ENCODE measurements around the gene SLC49A4. TPM values are rescaled to one million over a fixed set of nuclear protein-coding genes. Genes with fewer than 3 reads are reported as not detected.

The SLC49A4 gene
- total RNA-seq, 4 donors from 2014 or later = 14.2 to 27.3 (median 20.9) TPM

GRCh38 chr3:122919291-122919610 is 124.4 kb downstream of the SLC49A4 start:
- WGBS, 2 donors = 65 to 67% methylated on average over 3 of the region's 3 CpGs
- H3K27ac ChIP-seq = no peak overlapping the region
- no peak for TF ChIP-seq EP300 (IDR thresholded peaks at IDR 0.05)
- TF ChIP-seq POLR2A (IDR thresholded peaks at IDR 0.05) = no peak
- no peak for TF ChIP-seq CTCF (IDR thresholded peaks at IDR 0.05)

GRCh38 chr3:122920986-122921385 is 126.1 kb downstream of the SLC49A4 start:
- Histone ChIP-seq H3K9me3 (no peaks in the 10 kb centered on the region), H3K27ac (no peak overlapping the region), H3K36me3 (no peaks in the 10 kb centered on the region), H3K4me3 (no peak overlapping the region), H3K4me1 (peaks cover 0 to 15% (median 0%) of the 10 kb centered on the region in 4 donors), H3K27me3 (peaks cover 0 to 17% of the 10 kb centered on the region in 2 donors)
- no peak for DNase-seq (ENCODE audit: low spot score in 2 of 2)
- TF ChIP-seq POLR2A (IDR thresholded peaks at IDR 0.05) (no peak), EP300 (IDR thresholded peaks at IDR 0.05) (no peak), CTCF (IDR thresholded peaks at IDR 0.05) (no peak)
- 78 to 88% methylated on average over 6 of the region's 6 CpGs for WGBS, 2 donors

More at GRCh38 chr3:122919291-122919610, 124.4 kb downstream of the SLC49A4 start:
- Histone ChIP-seq H3K36me3 (no peaks in the 10 kb centered on the region), H3K9me3 (no peaks in the 10 kb centered on the region), H3K4me3 (no peak overlapping the region), H3K27me3 (peaks cover 0 to 17% of the 10 kb centered on the region in 2 donors), H3K4me1 (peaks cover 0 to 11% (median 0%) of the 10 kb centered on the region in 4 donors)
- no peak for DNase-seq (ENCODE audit: low spot score in 2 of 2)

GRCh38 chr3:122921791-122922651 is 127.2 kb downstream of the SLC49A4 start:
- Histone ChIP-seq H3K36me3 (no peaks in the 10 kb centered on the region), H3K27me3 (peaks cover 0 to 17% of the 10 kb centered on the region in 2 donors), H3K4me3 (peak overlapping the region in 2 of 4 donors; percentile 12 to 13), H3K4me1 (peaks cover 0 to 15% (median 0%) of the 10 kb centered on the region in 4 donors), H3K27ac (no peak overlapping the region), H3K9me3 (no peaks in the 10 kb centered on the region)
- TF ChIP-seq EP300 (IDR thresholded peaks at IDR 0.05) = no peak
- DNase-seq (ENCODE audit: low spot score in 2 of 2) = no peak
- 33 to 36% methylated on average over 53 to 61 of the region's 68 CpGs for WGBS, 2 donors

GRCh38 chr3:122923611-122924010 is 128.7 kb downstream of the SLC49A4 start:
- no peaks in the 10 kb centered on the region for H3K9me3 ChIP-seq
- peaks cover 0 to 17% of the 10 kb centered on the region in 2 donors for H3K27me3 ChIP-seq
- H3K27ac ChIP-seq = no peak overlapping the region
- 75 to 81% methylated on average over 6 of the region's 6 CpGs for WGBS, 2 donors
- TF ChIP-seq POLR2A (IDR thresholded peaks at IDR 0.05) (no peak), CTCF (IDR thresholded peaks at IDR 0.05) (no peak), EP300 (IDR thresholded peaks at IDR 0.05) (no peak)
- no peak for DNase-seq (ENCODE audit: low spot score in 2 of 2)
- no peak overlapping the region for H3K4me3 ChIP-seq
- H3K4me1 ChIP-seq = peaks cover 0 to 14% (median 0%) of the 10 kb centered on the region in 4 donors
- H3K36me3 ChIP-seq = no peaks in the 10 kb centered on the region

GRCh38 chr3:122924056-122924455 is 129.2 kb downstream of the SLC49A4 start:
- peaks cover 0 to 12% (median 0%) of the 10 kb centered on the region in 4 donors for H3K4me1 ChIP-seq
- no peak overlapping the region for H3K4me3 ChIP-seq
- H3K9me3 ChIP-seq = no peaks in the 10 kb centered on the region
- H3K27me3 ChIP-seq = peaks cover 0 to 17% of the 10 kb centered on the region in 2 donors
- no peak for DNase-seq (ENCODE audit: low spot score in 2 of 2)
- H3K27ac ChIP-seq = no peak overlapping the region
- TF ChIP-seq POLR2A (IDR thresholded peaks at IDR 0.05) (no peak), EP300 (IDR thresholded peaks at IDR 0.05) (no peak), CTCF (IDR thresholded peaks at IDR 0.05) (no peak)
- WGBS, 2 donors = 68 to 70% methylated on average over 2 of the region's 2 CpGs
- no peaks in the 10 kb centered on the region for H3K36me3 ChIP-seq

All from tibial nerve (tissue), 4 donors.